HepG2 (cell line): ENCODE data around the gene GMEB2. TPM values are rescaled to one million over a fixed set of nuclear protein-coding genes. Genes with fewer than 3 reads are reported as not detected.
"Not testable (repeated sequence)": the region's sequence is repeated elsewhere in the genome, so short reads cannot be mapped to it uniquely, and the experiment has no call there.

ENCODE experiments used
- ATAC-seq: fragments of 200-7000 bp; cut with Tn5 transposase; 3 replicates; pipeline ENCODE4 v1.9.1; 2020; ENCODE audit warnings: mild to moderate bottlenecking, moderate library complexity
- BruUV-seq: library from RNA; stranded (reverse); fragments of 400-500 nt; replicated peaks from 2 replicates; lab custom pipeline; 2021; lab: Mats Ljungman, UMichigan
- CTCF ChIA-PET: fragments of 300-600 bp; formaldehyde crosslinking; extraction: SDS; loops from one replicate; lab custom pipeline; 2021; ENCODE audit warnings: low total read pairs, inconsistent platforms, low intra/inter-chr PET ratio; lab: Yijun Ruan, JAX
- POLR2A ChIA-PET: fragments of 350-600 bp; sonication (Branson Sonifier 250); formaldehyde crosslinking; loops from one replicate; lab custom pipeline; 2020; ENCODE audit warnings: antibody characterized with exemption, inconsistent platforms; lab: Yijun Ruan, JAX
- DNase-seq: peaks from one replicate; pipeline ENCODE4 v3.0.0-alpha.2; 2015; ENCODE audit warnings: low spot score
- FAIRE-seq: peaks from 3 replicates; lab custom pipeline; 2011; peaks lifted over from hg19 to GRCh38; lab: Jason Lieb, UNC
- H2AFZ ChIP-seq: one replicate; pipeline ENCODE4 v1.6.1; 2011; ENCODE audit warnings: low read length, inconsistent platforms
- H3K27ac ChIP-seq: fragments of 300-600 bp; 3 replicates; pipeline ENCODE4 v1.8.0; 2011; ENCODE audit warnings: mixed run types, mild to moderate bottlenecking, mixed read lengths, low read length, inconsistent platforms; ENCODE audit not compliant: insufficient read depth; ENCODE audit errors: extremely low read length
- H3K27me3 ChIP-seq, 2 experiments: fragments of 200-600 bp in 1 of 2; 2 replicates in 1 of 2; 3 replicates in 1 of 2; pipeline versions ENCODE4 v1.6.0 to v1.8.0; 2011; ENCODE audit warnings: low read length in 2 of 2, mild to moderate bottlenecking in 2 of 2, moderate library complexity in 2 of 2, inconsistent platforms in 1 of 2; ENCODE audit not compliant: insufficient read depth in 2 of 2, control insufficient read depth in 1 of 2
- H3K36me3 ChIP-seq, 2 experiments: fragments of 200-600 bp in 1 of 2; replicated peaks in 1 of 2; 2 replicates in 1 of 2; 3 replicates in 1 of 2; pipeline versions ENCODE4 v1.5.1 to v1.8.0; 2011; ENCODE audit warnings: low read length in 2 of 2, inconsistent platforms in 1 of 2; ENCODE audit not compliant: insufficient read depth in 2 of 2, control insufficient read depth in 1 of 2
- H3K4me1 ChIP-seq: 2 replicates; pipeline ENCODE4 v1.5.1; 2012; ENCODE audit warnings: low read length, inconsistent platforms; ENCODE audit not compliant: insufficient read depth
- H3K4me2 ChIP-seq: 2 replicates; pipeline ENCODE4 v1.6.0; 2011; ENCODE audit warnings: low read depth, low read length, inconsistent platforms
- H3K4me3 ChIP-seq, 3 experiments: fragments of 200-600 bp in 1 of 3; sonication (generic), shearing (Covaris generic) in 1 of 3; replicated peaks in 1 of 3; 2 replicates each; pipeline ENCODE4 v1.5.1; 2011 to 2016; ENCODE audit warnings: low read length in 3 of 3, inconsistent platforms in 2 of 3, low read depth in 2 of 3, mild to moderate bottlenecking in 2 of 3, control low read depth in 1 of 3, mixed read lengths in 1 of 3; ENCODE audit not compliant: insufficient read depth in 1 of 3
- H3K79me2 ChIP-seq: one replicate; pipeline ENCODE4 v1.6.1; 2011; ENCODE audit warnings: low read length, inconsistent platforms; ENCODE audit not compliant: insufficient read depth
- H3K9ac ChIP-seq: 2 replicates; pipeline ENCODE4 v1.6.0; 2011; ENCODE audit warnings: mild to moderate bottlenecking, low read depth, low read length, inconsistent platforms; ENCODE audit not compliant: insufficient read depth
- H3K9me3 ChIP-seq: 2 replicates; pipeline ENCODE4 v1.5.1; 2012; ENCODE audit warnings: mild to moderate bottlenecking, low read length
- H4K20me1 ChIP-seq: 2 replicates; pipeline ENCODE4 v1.6.0; 2011; ENCODE audit warnings: inconsistent platforms, mild to moderate bottlenecking, low read length, moderate library complexity; ENCODE audit not compliant: insufficient read depth
- EZH2 ChIP-seq: conservative IDR thresholded peaks from 2 replicates; pipeline ENCODE4 v1.6.1; 2012; ENCODE audit warnings: mild to moderate bottlenecking, low read depth, low read length, moderate library complexity
- HMG20B ChIP-seq: conservative IDR thresholded peaks from 2 replicates; pipeline ENCODE4 v1.6.1; 2016; ENCODE audit warnings: missing genetic modification reagents, missing compliant biosample characterization
- NFRKB ChIP-seq: fragments of 450-650 bp; IDR thresholded peaks from 2 replicates; pipeline ENCODE4 v1.6.1; 2017
- ZNF382 ChIP-seq: sonication (generic); formaldehyde crosslinking; IDR thresholded peaks from 2 replicates; pipeline ENCODE4 v1.5.0; 2020; ENCODE audit warnings: missing genetic modification reagents, mild to moderate bottlenecking, borderline replicate concordance
- ZNF605 ChIP-seq: sonication (generic); formaldehyde crosslinking; IDR thresholded peaks from 2 replicates; pipeline ENCODE4 v1.8.0; 2022; ENCODE audit warnings: mild to moderate bottlenecking, missing genetic modification reagents
- ZNF616 ChIP-seq: sonication (generic); formaldehyde crosslinking; IDR thresholded peaks from 2 replicates; pipeline ENCODE4 v1.5.0; 2020; ENCODE audit warnings: low read depth, mild to moderate bottlenecking, missing genetic modification reagents
- ZNF746 ChIP-seq: sonication (generic); formaldehyde crosslinking; IDR thresholded peaks from 2 replicates; pipeline ENCODE4 v1.8.0; 2022; ENCODE audit warnings: mild to moderate bottlenecking, missing genetic modification reagents
- ZNF83 ChIP-seq: sonication (generic); formaldehyde crosslinking; IDR thresholded peaks from 2 replicates; pipeline ENCODE4 v1.4.0; 2020; ENCODE audit warnings: missing genetic modification reagents, mild to moderate bottlenecking, borderline replicate concordance
- WGBS: methylation state at CpG from one replicate; pipeline ENCODE4 v1.1.6; 2017; ENCODE audit warnings: low lambda C conversion rate; 5-methylcytosine and 5-hydroxymethylcytosine counted together
- in situ Hi-C: cut with HindIII; loops from 2 replicates; pipeline ENCODE4 v1.10.0; 2017; ENCODE audit warnings: low pct_unique_long_range_greater_than_20kb; ENCODE audit not compliant: extremely low pct_ligation_motif_present
- intact Hi-C: fragments of 100-400 bp; cut with micrococcal nuclease; formaldehyde crosslinking; loops from one replicate; pipeline ENCODE4 v1.10.0; 2022; ENCODE audit not compliant: unreplicated experiment
- polyA plus RNA-seq, 8 experiments: library from polyadenylated mRNA; depleted of rRNA in 3 of 8; stranded (reverse) in 7 of 8; unstranded in 1 of 8; fragments of >200 nt; fragmentation: Illumina TruSeq in 4 of 8; extraction: Trizol in 4 of 8; gene quantifications; 2 replicates each; pipeline versions ENCODE4 v1.2.1 to v1.2.3, GENCODE V29; 2011 to 2016; ENCODE audit warnings: low read depth in 4 of 8, missing spikeins in 1 of 8, mixed read lengths in 1 of 8; ENCODE audit not compliant: insufficient read depth in 1 of 8
- total RNA-seq, 5 experiments: library from RNA; depleted of rRNA; stranded (reverse); fragments of >200 nt; fragmentation: Illumina TruSeq; extraction: Trizol; gene quantifications; 2 replicates each; pipeline ENCODE4 v1.2.3, GENCODE V29; 2016; ENCODE audit warnings: low read depth in 1 of 5

The GMEB2 gene
- total and polyA plus RNA-seq, 2 of the 13 experiments (the other 11 are each of a cell fraction or from before 2014, with no cell fraction given), result 10.6 to 12.4 TPM

DNA sequence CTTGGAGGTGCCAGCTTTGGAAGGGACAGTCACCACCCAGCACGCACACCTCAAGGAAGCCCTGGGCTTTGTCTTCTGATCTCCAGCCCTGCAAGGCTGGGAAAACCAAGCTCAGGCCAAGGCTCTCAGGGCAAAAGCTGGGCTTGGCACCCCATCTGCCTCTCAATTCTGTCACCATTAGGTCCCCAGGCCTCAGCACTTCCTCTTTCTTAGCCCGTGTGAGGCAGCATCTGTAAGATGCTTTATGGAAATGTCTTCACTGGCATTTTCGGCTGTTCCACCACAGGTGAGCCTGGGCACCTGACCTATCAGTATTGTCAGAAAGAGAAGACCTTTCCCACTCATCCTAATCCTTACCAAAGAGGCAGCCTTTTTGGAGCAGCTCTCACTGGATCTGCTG is 24.6 kb downstream of the GMEB2 start:
- Histone ChIP-seq H4K20me1 (no peaks in the 10 kb centered on the region), H3K36me3 (peaks cover 20 to 53% of the 10 kb centered on the region in 2 experiments), H3K4me3 (no peak overlapping the region), H3K27me3 (no peaks in the 10 kb centered on the region), H3K9me3 (no peaks in the 10 kb centered on the region), H3K4me1 (no peaks in the 10 kb centered on the region), H3K27ac (no peak overlapping the region), H3K79me2 (no peaks in the 10 kb centered on the region), H3K9ac (no peak overlapping the region), H2AFZ (no peak overlapping the region), H3K4me2 (no peak overlapping the region)
- in situ Hi-C loops (no loop called here), intact Hi-C loops (no loop called here)
- ChIA-PET POLR2A (interaction anchor here (1.8 kb wide), 1 partner anchor 25 kb away, joined by 4 read pairs; the partner anchor contains the start of gene GMEB2), CTCF (no interaction called here)
- TF ChIP-seq ZNF616 (CRISPR knock-in tag) (no peak), ZNF382 (no peak), ZNF83 (CRISPR knock-in tag) (no peak), ZNF746 (no peak), ZNF605 (CRISPR knock-in tag) (no peak), HMG20B (no peak), NFRKB (no peak), EZH2 (no peak)
- WGBS, result 96% methylated on average over 3 of the region's 3 CpGs
- no peak for DNase-seq
- FAIRE-seq, result no peak
- no peak for ATAC-seq
- no TSS peak for BruUV-seq

DNA sequence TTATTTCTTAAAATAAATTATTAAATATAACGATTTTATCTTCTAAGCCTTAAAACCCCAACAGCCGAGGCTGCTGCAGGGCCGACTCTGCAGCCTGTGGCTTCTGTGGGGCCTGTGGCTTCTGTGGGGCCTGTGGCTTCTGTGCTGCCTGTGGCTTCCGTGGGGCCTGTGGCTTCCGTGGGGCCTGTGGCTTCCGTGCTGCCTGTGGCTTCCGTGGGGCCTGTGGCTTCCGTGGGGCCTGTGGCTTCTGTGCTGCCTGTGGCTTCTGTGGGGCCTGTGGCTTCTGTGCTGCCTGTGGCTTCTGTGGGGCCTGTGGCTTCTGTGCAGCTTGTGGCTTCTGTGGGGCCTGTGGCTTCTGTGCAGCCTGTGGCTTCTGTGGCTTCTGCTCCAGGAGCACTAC is 25.2 kb downstream of the GMEB2 start:
- BruUV-seq, H3K79me2 ChIP-seq, H3K4me2 ChIP-seq, H4K20me1 ChIP-seq, intact Hi-C loops, H2AFZ ChIP-seq, FAIRE-seq, in situ Hi-C loops, ATAC-seq, DNase-seq, CTCF ChIA-PET, H3K27ac ChIP-seq, H3K4me1 ChIP-seq, H3K27me3 ChIP-seq, H3K9me3 ChIP-seq, H3K9ac ChIP-seq, H3K4me3 ChIP-seq: not testable (repeated sequence)
- H3K36me3 ChIP-seq, result peaks cover 20 to 53% of the 10 kb centered on the region in 2 experiments
- POLR2A ChIA-PET, result interaction anchor here (1.8 kb wide), 1 partner anchor 25 kb away, joined by 4 read pairs; the partner anchor contains the start of gene GMEB2
- 78% methylated on average over 8 of the region's 8 CpGs for WGBS
